Muscle layer of colon (tissue), 2 donors: Measurements from ENCODE around the gene ALDH2.
"Not testable (repeated sequence)": the region's sequence is repeated elsewhere in the genome, so short reads cannot be mapped to it uniquely, and the experiment has no call there.

ENCODE experiments used
- H3K27ac ChIP-seq: one replicate; pipeline ENCODE4 v1.7.0; 2013; ENCODE audit warnings: low read depth, mild to moderate bottlenecking, low read length, moderate library complexity
- H3K27me3 ChIP-seq, 2 donors: one replicate each; pipeline ENCODE4 v1.7.0; 2013; ENCODE audit warnings: low read length in 2 of 2, mild to moderate bottlenecking in 2 of 2; ENCODE audit not compliant: insufficient read depth in 2 of 2, control insufficient read depth in 1 of 2
- H3K36me3 ChIP-seq: one replicate; pipeline ENCODE4 v1.7.0; 2013; ENCODE audit warnings: mild to moderate bottlenecking, low read length; ENCODE audit not compliant: insufficient read depth
- H3K4me1 ChIP-seq: one replicate; pipeline ENCODE4 v1.7.0; 2013; ENCODE audit warnings: mild to moderate bottlenecking, low read length; ENCODE audit not compliant: insufficient read depth
- H3K4me3 ChIP-seq, 2 donors: one replicate each; pipeline ENCODE4 v1.7.0; 2013; ENCODE audit warnings: low read length in 2 of 2, low read depth in 1 of 2, mild to moderate bottlenecking in 1 of 2, moderate library complexity in 1 of 2
- H3K9ac ChIP-seq: one replicate; pipeline ENCODE4 v1.7.0; 2013; ENCODE audit warnings: low read length
- H3K9me3 ChIP-seq: one replicate; pipeline ENCODE4 v1.7.0; 2013; ENCODE audit warnings: mild to moderate bottlenecking, low read length
- donor health status: abdominal sarcoma.
- donor health status: Adenocarcinoma of cecum.

ALDH2 gene

GRCh38 chr12:111766608-111767361 is at the start of gene ALDH2:
TSS of gene ALDH2 (plus strand) at chr12:111766933. CDS start at chr12:111766983, 50 bp downstream.
- H3K9ac ChIP-seq, result peak within 1 kb of the TSS; percentile 80
- peaks cover 30% of the 10 kb centered on the region for H3K4me1 ChIP-seq
- peak within 1 kb of the TSS; percentile 75 for H3K27ac ChIP-seq

DNA sequence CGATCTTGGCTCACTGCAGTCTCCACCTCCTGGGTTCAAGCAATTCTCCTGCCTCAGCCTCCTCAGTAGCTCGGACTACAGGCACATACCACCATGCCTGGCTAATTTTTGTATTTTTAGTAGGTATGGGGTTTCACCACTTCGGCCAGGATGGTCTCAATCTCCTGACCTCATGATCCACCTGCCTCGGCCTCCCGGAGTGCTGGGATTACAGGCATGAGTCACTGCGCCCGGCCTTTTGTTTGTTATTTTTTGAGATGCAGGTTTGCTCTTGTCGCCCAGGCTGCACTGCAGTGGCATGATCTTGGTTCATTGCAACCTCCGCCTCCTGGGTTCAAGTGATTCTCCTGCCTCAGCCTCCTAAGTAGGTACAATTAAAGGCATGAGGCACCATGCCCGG is 47.4 kb upstream of the ALDH2 start:
- not testable (repeated sequence) for H3K9ac ChIP-seq, H3K27ac ChIP-seq, H3K4me3 ChIP-seq, H3K9me3 ChIP-seq, H3K27me3 ChIP-seq
- peaks cover 23% of the 10 kb centered on the region for H3K36me3 ChIP-seq
- peaks cover 11% of the 10 kb centered on the region for H3K4me1 ChIP-seq

More at GRCh38 chr12:111766608-111767361, at the start of gene ALDH2:
- peak within 1 kb of the TSS; percentile 67 to 97 for H3K4me3 ChIP-seq
- H3K27me3 ChIP-seq, result no peaks in the 10 kb centered on the region
- no peaks in the 10 kb centered on the region for H3K9me3 ChIP-seq
- no peaks in the 10 kb centered on the region for H3K36me3 ChIP-seq

GRCh38 chr12:111720457-111720856 is 46.3 kb upstream of the ALDH2 start:
- Histone ChIP-seq H3K9ac (no peak overlapping the region), H3K36me3 (peaks cover 20% of the 10 kb centered on the region), H3K27me3 (no peaks in the 10 kb centered on the region), H3K4me1 (peaks cover 4% of the 10 kb centered on the region), H3K9me3 (no peaks in the 10 kb centered on the region), H3K27ac (no peak overlapping the region), H3K4me3 (no peak overlapping the region)

GRCh38 chr12:111723646-111724360 is 42.9 kb upstream of the ALDH2 start:
- H3K9ac ChIP-seq, H3K4me3 ChIP-seq, H3K27ac ChIP-seq, H3K4me1 ChIP-seq, H3K27me3 ChIP-seq, H3K9me3 ChIP-seq: not testable (repeated sequence)
- peaks cover 23% of the 10 kb centered on the region for H3K36me3 ChIP-seq

- Histone ChIP-seq H3K27ac (no peak overlapping the region), H3K27me3 (no peaks in the 10 kb centered on the region), H3K9me3 (no peaks in the 10 kb centered on the region), H3K36me3 (peaks cover 34% of the 10 kb centered on the region), H3K4me1 (no peaks in the 10 kb centered on the region), H3K4me3 (no peak overlapping the region), H3K9ac (no peak overlapping the region)
Observed at GRCh38 chr12:111728795-111729194, 37.9 kb upstream of the ALDH2 start.

DNA sequence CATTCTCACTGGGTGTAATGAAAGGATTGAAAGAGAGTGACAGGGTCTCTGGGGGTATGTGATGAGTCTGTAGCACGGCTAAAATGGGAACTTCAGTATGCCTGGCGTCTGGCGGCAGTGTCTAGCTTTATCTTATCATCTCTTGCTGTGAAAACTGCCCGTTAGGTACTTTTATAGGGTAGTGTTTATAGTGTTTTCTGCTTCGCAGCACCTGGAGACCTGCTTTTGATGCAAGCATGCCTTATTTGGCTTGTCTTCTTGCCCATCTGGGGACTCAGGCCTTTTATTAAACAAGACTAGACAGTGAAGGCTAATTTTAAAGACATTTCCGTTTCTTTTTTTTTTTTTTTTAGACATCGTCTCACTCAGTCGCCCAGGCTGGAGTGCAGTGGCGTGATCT is 36.3 kb upstream of the ALDH2 start:
- Histone ChIP-seq H3K4me3 (no peak overlapping the region), H3K27ac (no peak overlapping the region), H3K4me1 (no peaks in the 10 kb centered on the region), H3K27me3 (no peaks in the 10 kb centered on the region), H3K9ac (no peak overlapping the region), H3K36me3 (peaks cover 37% of the 10 kb centered on the region), H3K9me3 (no peaks in the 10 kb centered on the region)

- no peaks in the 10 kb centered on the region for H3K9me3 ChIP-seq
- H3K9ac ChIP-seq, result no peak overlapping the region
- H3K36me3 ChIP-seq, result peaks cover 43% of the 10 kb centered on the region
- no peak overlapping the region for H3K4me3 ChIP-seq
- no peak overlapping the region for H3K27ac ChIP-seq
- H3K27me3 ChIP-seq, result no peaks in the 10 kb centered on the region
- no peaks in the 10 kb centered on the region for H3K4me1 ChIP-seq
Observed at GRCh38 chr12:111732786-111733185, 33.9 kb upstream of the ALDH2 start.

DNA sequence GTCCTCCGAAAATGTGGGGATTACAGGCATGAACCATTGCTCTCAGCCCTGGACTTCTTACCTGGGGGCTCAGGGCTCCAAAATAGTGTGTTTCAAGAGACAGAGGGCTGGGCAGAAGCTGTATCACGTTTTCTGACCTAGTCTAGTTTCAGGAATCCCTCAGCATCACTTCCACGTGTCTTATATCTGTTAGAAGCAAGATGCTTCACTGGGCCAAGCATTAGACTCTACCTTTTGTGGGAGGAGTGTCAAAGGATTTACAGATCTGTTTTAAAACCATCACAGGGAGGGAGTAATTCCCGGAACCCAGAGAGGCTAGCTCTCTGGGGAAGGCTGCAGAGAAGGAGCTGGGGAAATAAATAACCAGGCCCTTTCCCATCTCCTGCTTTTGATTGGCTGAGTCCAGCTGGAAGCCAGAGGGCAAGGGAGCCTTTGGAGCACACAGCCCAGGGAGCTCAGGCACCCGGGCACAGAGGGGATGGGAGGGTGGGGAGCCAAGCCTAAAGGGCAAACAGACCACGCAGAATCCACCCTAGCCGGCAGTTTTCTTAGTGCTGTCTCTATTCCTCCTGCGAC is 33.3 kb upstream of the ALDH2 start:
- no peak overlapping the region for H3K27ac ChIP-seq
- H3K27me3 ChIP-seq, result no peaks in the 10 kb centered on the region
- no peaks in the 10 kb centered on the region for H3K9me3 ChIP-seq
- no peaks in the 10 kb centered on the region for H3K4me1 ChIP-seq
- no peak overlapping the region for H3K9ac ChIP-seq
- H3K36me3 ChIP-seq, result peaks cover 42% of the 10 kb centered on the region
- no peak overlapping the region for H3K4me3 ChIP-seq

DNA sequence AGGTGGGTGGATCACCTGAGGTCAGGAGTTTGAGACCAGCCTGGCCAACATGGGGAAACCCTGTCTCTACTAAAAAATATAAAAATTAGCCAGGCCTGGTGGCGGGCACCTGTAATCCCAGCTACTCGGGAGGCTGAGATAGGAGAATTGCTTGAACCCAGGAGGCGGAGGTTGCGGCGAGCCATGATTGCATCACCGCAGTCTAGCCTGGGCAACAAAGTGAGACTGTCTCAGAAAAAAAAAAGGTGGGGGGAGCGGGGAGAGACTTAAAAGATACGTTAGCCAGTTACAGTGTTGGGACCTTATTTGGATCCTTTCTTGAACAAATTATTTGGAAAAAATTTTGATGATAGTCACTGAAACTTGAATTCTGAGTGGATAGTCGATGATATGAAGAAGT is 27.2 kb upstream of the ALDH2 start:
- Histone ChIP-seq H3K36me3 (peaks cover 20% of the 10 kb centered on the region), H3K4me1 (peaks cover 18% of the 10 kb centered on the region)
- not testable (repeated sequence) for H3K9ac ChIP-seq, H3K4me3 ChIP-seq, H3K27me3 ChIP-seq, H3K27ac ChIP-seq, H3K9me3 ChIP-seq

DNA sequence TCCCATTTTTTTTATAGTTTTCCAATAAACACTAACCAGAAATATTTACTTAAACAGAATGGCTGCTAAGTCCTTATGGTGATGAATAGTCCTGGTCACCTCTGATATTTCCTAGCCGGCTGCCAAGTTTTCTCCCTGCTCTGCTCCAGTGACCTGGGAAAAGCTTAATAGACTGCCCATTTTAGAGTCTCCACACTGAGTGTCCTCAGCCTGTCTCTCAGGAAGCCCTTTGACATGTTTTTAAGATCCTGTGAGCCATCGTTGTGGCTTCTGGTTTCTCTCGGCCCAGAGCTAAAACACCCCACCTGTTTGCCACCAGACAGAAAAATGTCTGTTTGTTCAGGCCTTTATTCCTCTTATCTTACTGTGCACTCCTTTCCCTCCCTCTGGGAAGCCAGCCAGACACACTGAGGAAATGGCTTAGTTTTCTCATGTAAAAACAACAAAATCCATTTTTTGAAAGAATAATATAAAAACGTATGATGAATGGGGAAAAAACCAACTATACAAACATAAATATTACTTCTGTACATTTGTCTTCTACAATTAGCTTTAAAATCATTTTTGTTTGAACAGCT is 25.4 kb upstream of the ALDH2 start:
- Histone ChIP-seq H3K36me3 (peaks cover 33% of the 10 kb centered on the region), H3K27ac (peak overlapping the region; percentile 30), H3K4me1 (peaks cover 18% of the 10 kb centered on the region), H3K9me3 (no peaks in the 10 kb centered on the region), H3K9ac (no peak overlapping the region), H3K27me3 (no peaks in the 10 kb centered on the region), H3K4me3 (no peak overlapping the region)

GRCh38 chr12:111745211-111745610 is 21.5 kb upstream of the ALDH2 start:
- Histone ChIP-seq H3K9ac (no peak overlapping the region), H3K9me3 (no peaks in the 10 kb centered on the region), H3K36me3 (peaks cover 43% of the 10 kb centered on the region), H3K4me3 (no peak overlapping the region), H3K4me1 (peaks cover 18% of the 10 kb centered on the region), H3K27ac (no peak overlapping the region), H3K27me3 (no peaks in the 10 kb centered on the region)
